GM12872 (cell line): ENCODE measurements around the gene RRP1B.

Experiments
- CTCF ChIP-seq: IDR thresholded peaks from 3 replicates; pipeline ENCODE4 v1.5.1; 2011; ENCODE audit warnings: low read depth, mild to moderate bottlenecking, low read length, moderate library complexity; ENCODE audit not compliant: insufficient read depth

Gene RRP1B

DNA sequence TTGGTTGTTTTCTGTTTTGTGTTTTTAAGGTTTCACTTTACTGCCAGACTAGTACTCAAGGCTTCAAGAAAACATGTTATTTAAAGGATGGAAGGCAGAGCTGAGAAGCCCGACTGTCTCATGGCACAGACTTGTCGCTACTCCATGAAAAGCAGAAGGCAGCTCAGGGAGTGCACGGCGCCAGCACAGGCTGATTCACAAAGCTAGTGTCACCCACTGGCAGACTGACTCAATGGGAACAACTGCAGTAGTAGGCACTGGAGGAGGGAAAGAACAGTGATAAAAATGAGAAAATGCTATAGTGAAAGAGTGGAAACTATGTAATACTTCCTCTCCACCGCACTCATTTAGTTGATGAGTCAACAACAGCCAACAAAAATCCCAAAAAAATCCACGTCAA lies 14.8 kb upstream of the RRP1B start:
- no peak for TF ChIP-seq CTCF

GRCh38 chr21:43645136-43645891 lies 14.0 kb upstream of the RRP1B start:
- peak; percentile 47; the same call in 2 of the 3 replicates for TF ChIP-seq CTCF

GRCh38 chr21:43645976-43646375 lies 13.4 kb upstream of the RRP1B start:
- TF ChIP-seq CTCF = no peak

GRCh38 chr21:43646550-43647260 lies 12.7 kb upstream of the RRP1B start:
- TF ChIP-seq CTCF = peak; percentile 99

DNA sequence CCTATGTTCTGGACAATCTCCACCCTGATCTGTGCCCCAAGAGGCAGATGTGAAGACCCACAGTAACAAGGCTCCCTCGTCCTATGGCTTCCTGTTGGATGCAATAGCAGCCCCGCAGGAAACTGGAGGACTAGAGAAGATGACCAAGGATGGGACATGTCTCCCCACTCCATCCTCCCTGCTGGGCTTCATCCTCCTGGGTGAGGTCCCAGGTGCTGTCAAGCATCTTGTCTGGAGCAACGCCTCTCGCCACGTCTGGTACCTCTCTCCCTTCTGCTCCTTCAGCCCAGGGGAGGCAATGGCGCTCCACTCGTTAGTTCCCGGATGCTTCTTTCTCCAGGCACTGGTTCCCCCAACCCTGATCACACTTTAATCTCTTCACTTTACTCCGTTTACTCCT lies 11.2 kb upstream of the RRP1B start:
- no peak for TF ChIP-seq CTCF

GRCh38 chr21:43652616-43653015 lies 6.7 kb upstream of the RRP1B start:
- TF ChIP-seq CTCF = no peak

DNA sequence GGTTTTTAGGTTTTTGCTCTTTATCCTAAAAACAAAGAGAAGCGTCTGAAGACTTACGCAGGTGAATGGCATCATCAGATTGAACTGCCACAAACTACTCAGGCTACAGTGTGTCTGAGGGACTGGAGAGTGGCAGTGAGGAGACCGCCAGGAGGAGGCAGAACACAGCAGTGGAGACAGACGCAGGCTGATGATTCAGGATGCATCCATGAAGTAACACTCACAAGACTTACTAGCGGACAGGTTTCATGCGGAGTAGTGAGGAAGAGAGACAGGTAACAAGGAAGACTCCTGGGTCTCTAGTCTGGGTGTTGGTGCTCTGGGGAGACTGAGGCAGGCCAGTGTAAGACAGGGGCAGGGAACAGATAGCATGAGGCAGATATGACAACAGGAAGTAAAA lies 5.7 kb upstream of the RRP1B start:
- TF ChIP-seq CTCF = no peak
